ENCODE results near the gene LLGL2. TPM values are rescaled to one million over a fixed set of nuclear protein-coding genes. Genes with fewer than 3 reads are reported as not detected.

The LLGL2 gene
- polyA plus RNA-seq, 1 donor (not counting 4 experiments of a cell fraction or from before 2014, with no cell fraction given), result 13.8 TPM

DNA sequence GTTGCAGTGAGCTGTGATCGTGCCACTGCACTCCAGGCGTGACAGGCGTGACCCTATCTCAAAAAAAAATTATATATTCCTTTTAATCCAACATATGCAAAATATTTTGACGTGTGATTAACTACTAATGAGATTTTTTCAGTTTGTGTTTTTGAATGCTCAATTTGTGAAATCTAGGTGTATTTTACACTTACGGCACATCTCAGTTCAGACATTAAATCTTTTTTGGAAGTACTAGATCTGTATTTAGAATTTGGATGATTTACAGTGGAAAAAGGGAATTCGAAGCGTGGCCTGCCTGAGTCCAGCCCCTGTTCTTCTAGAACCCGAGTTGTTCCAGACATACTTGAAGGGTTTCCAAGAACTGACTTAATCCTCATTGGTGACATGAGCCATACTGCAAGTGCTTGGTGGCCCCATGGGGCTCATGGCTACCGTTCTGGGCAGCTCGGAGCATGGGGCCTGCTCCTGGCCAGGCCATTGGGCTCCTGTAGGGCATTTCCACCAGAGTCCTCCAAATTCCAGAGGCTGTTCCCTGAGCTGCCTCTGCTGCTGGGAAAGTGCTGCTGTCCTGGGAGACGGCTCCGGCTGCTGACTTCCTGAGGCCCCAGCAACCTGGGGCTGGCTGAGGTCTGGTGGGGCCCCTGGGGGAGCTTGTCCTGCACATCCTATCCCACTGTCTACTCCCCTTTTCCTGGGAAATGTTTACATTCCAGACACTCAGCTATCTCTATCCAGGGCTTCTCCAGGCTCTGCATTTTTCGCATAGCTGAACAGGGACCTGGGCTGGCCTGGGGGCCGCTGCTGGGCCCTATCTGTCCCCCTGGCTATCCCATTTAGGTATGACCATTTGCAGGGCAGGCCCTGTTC lies 27.2 kb downstream of the LLGL2 start:
- no peak overlapping the region for H3K9ac ChIP-seq (ENCODE audit: control insufficient read depth, extremely low read depth, insufficient read depth, low read length)
- peaks cover 16% of the 10 kb centered on the region for H3K4me1 ChIP-seq (ENCODE audit: control insufficient read depth, extremely low read depth, insufficient read depth, low read length)
- H2AFZ ChIP-seq (ENCODE audit: control insufficient read depth, low read length), result no peak overlapping the region
- H3K27ac ChIP-seq (ENCODE audit: control insufficient read depth, insufficient read depth, low read length), result no peak overlapping the region
- DNase-seq (ENCODE audit: low read depth, low spot score) (no peak), FAIRE-seq (no peak)
- H3K9me3 ChIP-seq (ENCODE audit: control insufficient read depth, low read depth, low read length), result no peaks in the 10 kb centered on the region
- dilution Hi-C loops (cut with MboI; ENCODE audit: extremely low pct_ligation_motif_present, low sequenced_read_pairs), result no loop called here
- TF ChIP-seq, protein P1, sequence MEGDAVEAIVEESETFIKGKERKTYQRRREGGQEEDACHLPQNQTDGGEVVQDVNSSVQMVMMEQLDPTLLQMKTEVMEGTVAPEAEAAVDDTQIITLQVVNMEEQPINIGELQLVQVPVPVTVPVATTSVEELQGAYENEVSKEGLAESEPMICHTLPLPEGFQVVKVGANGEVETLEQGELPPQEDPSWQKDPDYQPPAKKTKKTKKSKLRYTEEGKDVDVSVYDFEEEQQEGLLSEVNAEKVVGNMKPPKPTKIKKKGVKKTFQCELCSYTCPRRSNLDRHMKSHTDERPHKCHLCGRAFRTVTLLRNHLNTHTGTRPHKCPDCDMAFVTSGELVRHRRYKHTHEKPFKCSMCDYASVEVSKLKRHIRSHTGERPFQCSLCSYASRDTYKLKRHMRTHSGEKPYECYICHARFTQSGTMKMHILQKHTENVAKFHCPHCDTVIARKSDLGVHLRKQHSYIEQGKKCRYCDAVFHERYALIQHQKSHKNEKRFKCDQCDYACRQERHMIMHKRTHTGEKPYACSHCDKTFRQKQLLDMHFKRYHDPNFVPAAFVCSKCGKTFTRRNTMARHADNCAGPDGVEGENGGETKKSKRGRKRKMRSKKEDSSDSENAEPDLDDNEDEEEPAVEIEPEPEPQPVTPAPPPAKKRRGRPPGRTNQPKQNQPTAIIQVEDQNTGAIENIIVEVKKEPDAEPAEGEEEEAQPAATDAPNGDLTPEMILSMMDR (optimal IDR thresholded peaks at IDR 0.05 in 1 of 3, IDR thresholded peaks at IDR 0.05 in 1 of 3, conservative IDR thresholded peaks at IDR 0.05 in 1 of 3; ENCODE audit: extremely low read depth in 1 of 3, insufficient read depth in 2 of 3, low read length in 3 of 3), result no peak
- H3K9me1 ChIP-seq (ENCODE audit: control insufficient read depth, extremely low read depth, insufficient read depth, low read length), result no peaks in the 10 kb centered on the region
- H3K27me3 ChIP-seq (ENCODE audit: control insufficient read depth, extremely low read depth, insufficient read depth, low read length), result no peaks in the 10 kb centered on the region
- H3K79me2 ChIP-seq (ENCODE audit: control insufficient read depth, insufficient read depth, low read length), result no peaks in the 10 kb centered on the region
- no peak overlapping the region for H3K4me3 ChIP-seq (ENCODE audit: control insufficient read depth in 2 of 3, extremely low read depth in 1 of 3, insufficient read depth in 2 of 3, low read depth in 1 of 3, low read length in 3 of 3)
- H3K36me3 ChIP-seq (ENCODE audit: control insufficient read depth in 2 of 2, extremely low read depth in 1 of 2, insufficient read depth in 2 of 2, low read length in 2 of 2), result no peaks in the 10 kb centered on the region
- H3K4me2 ChIP-seq (ENCODE audit: control insufficient read depth, extremely low read depth, insufficient read depth, low read depth, low read length), result no peak overlapping the region
- peaks cover 2% of the 10 kb centered on the region for H4K20me1 ChIP-seq (ENCODE audit: control insufficient read depth, extremely low read depth, insufficient read depth, low read length)

- H3K79me2 ChIP-seq (ENCODE audit: control insufficient read depth, insufficient read depth, low read length), result no peaks in the 10 kb centered on the region
- H3K4me3 ChIP-seq (ENCODE audit: control insufficient read depth in 2 of 3, extremely low read depth in 1 of 3, insufficient read depth in 2 of 3, low read depth in 1 of 3, low read length in 3 of 3), result no peak overlapping the region
- no peak overlapping the region for H3K27ac ChIP-seq (ENCODE audit: control insufficient read depth, insufficient read depth, low read length)
- H3K36me3 ChIP-seq (ENCODE audit: control insufficient read depth in 2 of 2, extremely low read depth in 1 of 2, insufficient read depth in 2 of 2, low read length in 2 of 2), result no peaks in the 10 kb centered on the region
- H3K9me3 ChIP-seq (ENCODE audit: control insufficient read depth, low read depth, low read length), result no peaks in the 10 kb centered on the region
- no peak overlapping the region for H3K4me2 ChIP-seq (ENCODE audit: control insufficient read depth, extremely low read depth, insufficient read depth, low read depth, low read length)
- H2AFZ ChIP-seq (ENCODE audit: control insufficient read depth, low read length), result no peak overlapping the region
- H3K27me3 ChIP-seq (ENCODE audit: control insufficient read depth, extremely low read depth, insufficient read depth, low read length), result no peaks in the 10 kb centered on the region
- no peak overlapping the region for H3K9ac ChIP-seq (ENCODE audit: control insufficient read depth, extremely low read depth, insufficient read depth, low read length)
- H4K20me1 ChIP-seq (ENCODE audit: control insufficient read depth, extremely low read depth, insufficient read depth, low read length), result peaks cover 2% of the 10 kb centered on the region
- H3K4me1 ChIP-seq (ENCODE audit: control insufficient read depth, extremely low read depth, insufficient read depth, low read length), result peaks cover 16% of the 10 kb centered on the region
- DNase-seq (ENCODE audit: low read depth, low spot score), result no peak
- TF ChIP-seq EZH2 (IDR thresholded peaks at IDR 0.05; ENCODE audit: low read length), result no peak
- TF ChIP-seq, protein P1 (optimal IDR thresholded peaks at IDR 0.05 in 1 of 3, IDR thresholded peaks at IDR 0.05 in 1 of 3, conservative IDR thresholded peaks at IDR 0.05 in 1 of 3; ENCODE audit: extremely low read depth in 1 of 3, insufficient read depth in 2 of 3, low read length in 3 of 3), result no peak
- no peaks in the 10 kb centered on the region for H3K9me1 ChIP-seq (ENCODE audit: control insufficient read depth, extremely low read depth, insufficient read depth, low read length)
- dilution Hi-C loops (cut with MboI; ENCODE audit: extremely low pct_ligation_motif_present, low sequenced_read_pairs), result no loop called here
- FAIRE-seq, result no peak
Measured at GRCh38 chr17:75553295-75554110, 28.0 kb downstream of the LLGL2 start.

All from keratinocyte (primary cell).